Choroid plexus epithelial cell (primary cell): ENCODE results near the gene NCBP3.

ENCODE experiments used
- DNase-seq: peaks from one replicate; pipeline ENCODE4 v3.0.0-alpha.2; 2010; ENCODE audit warnings: low read depth
- H3K4me3 ChIP-seq: 2 replicates; pipeline ENCODE4 v1.5.1; 2011; ENCODE audit warnings: low read depth, mild to moderate bottlenecking, control low read depth, low read length, moderate library complexity
- CTCF ChIP-seq: conservative IDR thresholded peaks from 2 replicates; pipeline ENCODE4 v1.5.1; 2011; ENCODE audit warnings: low read depth, mild to moderate bottlenecking, control low read depth, inconsistent platforms, low read length, moderate library complexity

NCBP3 gene

GRCh38 chr17:3821101-3821500 is 24.9 kb downstream of the NCBP3 start:
- H3K4me3 ChIP-seq = no peak overlapping the region
- no peak for TF ChIP-seq CTCF
- DNase-seq = no peak

GRCh38 chr17:3818786-3819185 is 27.3 kb downstream of the NCBP3 start:
- TF ChIP-seq CTCF = no peak
- no peak overlapping the region for H3K4me3 ChIP-seq
- peak; percentile 42 for DNase-seq

GRCh38 chr17:3817851-3818605 is 28.0 kb downstream of the NCBP3 start:
- no peak for TF ChIP-seq CTCF
- DNase-seq = no peak
- no peak overlapping the region for H3K4me3 ChIP-seq

GRCh38 chr17:3815925-3816324 is 30.1 kb downstream of the NCBP3 start:
- no peak for DNase-seq
- H3K4me3 ChIP-seq = no peak overlapping the region
- peak; percentile 38 for TF ChIP-seq CTCF

GRCh38 chr17:3815122-3815521 is 30.9 kb downstream of the NCBP3 start:
- TF ChIP-seq CTCF = no peak

GRCh38 chr17:3814361-3814760 is 31.7 kb downstream of the NCBP3 start:
- no peak for DNase-seq
- H3K4me3 ChIP-seq = no peak overlapping the region
- TF ChIP-seq CTCF = no peak

More at GRCh38 chr17:3815122-3815521, 30.9 kb downstream of the NCBP3 start:
- no peak for DNase-seq
- no peak overlapping the region for H3K4me3 ChIP-seq

- no peak for DNase-seq
- no peak for TF ChIP-seq CTCF
- H3K4me3 ChIP-seq = no peak overlapping the region
These were observed 32.9 kb downstream of the NCBP3 start for GRCh38 chr17:3813171-3813570.
